Adrenal gland (tissue), 12 donors: Measurements from ENCODE around the gene CEBPG. TPM values are rescaled to one million over a fixed set of nuclear protein-coding genes. Genes with fewer than 3 reads are reported as not detected.
A peak's percentile ranks its signal among the peaks of the same experiment; 100 is the strongest.

ENCODE experiments used
- DNase-seq, 7 donors: peaks; one replicate each; pipeline ENCODE4 v3.0.0-alpha.2; 2019 to 2020
- H3K27ac ChIP-seq, 5 donors: fragments of 200-600 bp; sonication (generic) in 4 of 5; 1 replicate in 3 of 5; 2 replicates in 2 of 5; pipeline versions ENCODE4 v1.5.1 to v1.8.0; 2016 to 2020; ENCODE audit warnings: mild to moderate bottlenecking in 1 of 5
- H3K27me3 ChIP-seq: fragments of 200-600 bp; 2 replicates; pipeline ENCODE4 v1.8.0; 2021
- H3K36me3 ChIP-seq, 2 donors: fragments of 200-600 bp; replicated peaks in 1 of 2; 1 replicate in 1 of 2; 2 replicates in 1 of 2; pipeline versions ENCODE4 v1.5.1 to v1.8.0; 2018 to 2022
- H3K4me1 ChIP-seq, 2 donors: fragments of 200-600 bp; replicated peaks in 1 of 2; 1 replicate in 1 of 2; 2 replicates in 1 of 2; pipeline versions ENCODE4 v1.5.1 to v1.8.0; 2018 to 2021
- H3K4me3 ChIP-seq, 4 donors: fragments of 200-600 bp; sonication (generic) in 3 of 4; one replicate each; pipeline ENCODE4 v1.5.1; 2016 to 2018
- H3K9me3 ChIP-seq, 3 donors: fragments of 200-600 bp; sonication (generic) in 1 of 3; replicated peaks in 1 of 3; 1 replicate in 2 of 3; 2 replicates in 1 of 3; pipeline versions ENCODE4 v1.5.1 to v1.8.0; 2016 to 2021
- CTCF ChIP-seq, 6 experiments: fragments of 450-650 bp in 4 of 6; fragments of 200-600 bp in 2 of 6; sonication (generic) in 1 of 6; IDR thresholded peaks; 1 replicate in 5 of 6; 2 replicates in 1 of 6; pipeline versions ENCODE4 v1.5.1 to v1.8.0; 2016 to 2021; ENCODE audit warnings: antibody characterized with exemption in 6 of 6, mild to moderate bottlenecking in 2 of 6, moderate library complexity in 1 of 6
- POLR2A ChIP-seq, 2 donors: fragments of 450-650 bp; IDR thresholded peaks; one replicate each; pipeline ENCODE4 v1.6.1; 2017; ENCODE audit warnings: antibody characterized with exemption in 2 of 2, mild to moderate bottlenecking in 2 of 2, moderate library complexity in 1 of 2
- WGBS, 4 donors: extraction: QIAGEN DNeasy Blood & Tissue Kit in 2 of 4; methylation state at CpG; one replicate each; pipeline versions ENCODE4 v1.1.5 to v1.1.7; 2013 to 2017; 5-methylcytosine and 5-hydroxymethylcytosine counted together
- intact Hi-C, 2 donors: fragments of 100-400 bp; cut with DNase I; formaldehyde crosslinking; loops; one replicate each; pipeline versions ENCODE4 v1.14.1 to v1.15.0; 2022 to 2023
- polyA plus RNA-seq, 3 donors: library from polyadenylated mRNA; stranded (reverse); fragments of 200-250 nt in 2 of 3; fragments of 350-450 nt in 1 of 3; fragmentation: Illumina TruSeq in 1 of 3; extraction: RNeasy Lipid Tissue Mini Kit (QIAGEN cat#74804) in 1 of 3; gene quantifications; one replicate each; pipeline ENCODE4 v1.2.3, GENCODE V29; 2013 to 2014
- total RNA-seq, 9 donors: library from RNA; depleted of rRNA in 4 of 9; stranded (reverse); fragments of >200 nt in 4 of 9; fragments of 120-200 nt in 1 of 9; fragmentation: NEBNext Ultra II Directional in 1 of 9; extraction: Animal tissue kit (Norgen Biotek cat#: 25700) in 1 of 9; gene quantifications; one replicate each; pipeline versions ENCODE4 v1.1.0 to v1.2.4, GENCODE V29; 2013 to 2023
- donor health status: healthy with polysubstance abuse.
- donor health status: Bipolar disorder and iron deficiency.
- donor health status: DM: yes; HTN: yes; CAD: no.
- donor health status: DM: no; HTN: no; CAD: no.
- donor health status: DM: no; HTN: no; CAD: no.
- donor health status: DM: yes; HTN: yes; CAD: no.

CEBPG gene
- total and polyA plus RNA-seq, 12 donors, result 8.9 to 21.9 (median 10.7) TPM

- WGBS, 4 donors, result 30 to 38% (median 33%) methylated on average over 10 to 13 of the region's 13 CpGs
- TF ChIP-seq CTCF (IDR thresholded peaks at IDR 0.05) (peak; percentile 62 to 80 (median 75)), POLR2A (IDR thresholded peaks at IDR 0.05) (no peak)
- intact Hi-C loops, result loop anchor here in 1 of 2 donors (5.0 kb wide), 1 partner anchor 342 kb away; no protein-coding TSS in a partner anchor
These were observed 57.3 kb downstream of the CEBPG start for GRCh38 chr19:33430674-33431277.

GRCh38 chr19:33432015-33432414 lies 58.5 kb downstream of the CEBPG start:
- no peaks in the 10 kb centered on the region for H3K4me1 ChIP-seq
- peak overlapping the region in 1 of 5 donors; percentile 21 for H3K27ac ChIP-seq
- no peak for TF ChIP-seq CTCF (IDR thresholded peaks at IDR 0.05)
- no peak for TF ChIP-seq POLR2A (IDR thresholded peaks at IDR 0.05)
- WGBS, 4 donors, result 42 to 57% (median 51%) methylated on average over 5 of the region's 5 CpGs
- no peaks in the 10 kb centered on the region for H3K36me3 ChIP-seq
- no peaks in the 10 kb centered on the region for H3K9me3 ChIP-seq
- DNase-seq, result no peak
- intact Hi-C loops, result loop anchor here (2.0 to 5.0 kb wide), 2 partner anchors 337 to 340 kb away; no protein-coding TSS in a partner anchor
- H3K27me3 ChIP-seq, result no peaks in the 10 kb centered on the region
- no peak overlapping the region for H3K4me3 ChIP-seq

More at GRCh38 chr19:33430674-33431277, 57.3 kb downstream of the CEBPG start:
- DNase-seq, result peak; percentile 52 to 88 (median 70)
- Histone ChIP-seq H3K4me1 (no peaks in the 10 kb centered on the region), H3K27ac (no peak overlapping the region), H3K9me3 (no peaks in the 10 kb centered on the region), H3K4me3 (no peak overlapping the region), H3K36me3 (no peaks in the 10 kb centered on the region), H3K27me3 (no peaks in the 10 kb centered on the region)

Other genes starting within 250 kb of the CEBPG start
- gene WDR88, start 241.6 kb upstream of the CEBPG start, total RNA-seq, result under 1 TPM in 1 of 9 donors, not detected in 8; 0.11 TPM
- under 1 TPM in 1 of 3 donors, not detected in 2; 0.03 TPM for gene WDR88, start 241.6 kb upstream of the CEBPG start, polyA plus RNA-seq
- gene LRP3, start 179.4 kb upstream of the CEBPG start, total RNA-seq, result 10 to 100 TPM; 10.1 to 92.8 (median 62.4) TPM
- 10 to 100 TPM in 2 of 3 donors, 1 to 10 TPM in 1; 1.4 to 43.7 (median 23.7) TPM for gene LRP3, start 179.4 kb upstream of the CEBPG start, polyA plus RNA-seq
- 1 to 10 TPM in 1 of 9 donors, under 1 TPM in 5, not detected in 3; 0.14 to 2.8 (median 0.45) TPM for gene SLC7A10, start 147.9 kb upstream of the CEBPG start, total RNA-seq
- 1 to 10 TPM in 1 of 3 donors, under 1 TPM in 1, not detected in 1; 0.24 to 9.3 TPM for gene SLC7A10, start 147.9 kb upstream of the CEBPG start, polyA plus RNA-seq
- gene CEBPA, start 71.2 kb upstream of the CEBPG start, total RNA-seq, result 10 to 100 TPM in 2 of 9 donors, 1 to 10 TPM in 7; 1.6 to 24.6 (median 8.1) TPM
- gene CEBPA, start 71.2 kb upstream of the CEBPG start, polyA plus RNA-seq, result 10 to 100 TPM in 2 of 3 donors, under 1 TPM in 1; 0.60 to 29.9 (median 10.1) TPM
- gene PEPD, start 148.1 kb downstream of the CEBPG start, total RNA-seq, result 100 to 1,000 TPM in 6 of 9 donors, 10 to 100 TPM in 3; 24.4 to 311 (median 138) TPM
- 100 to 1,000 TPM in 1 of 3 donors, 10 to 100 TPM in 2; 41.7 to 118 (median 68.1) TPM for gene PEPD, start 148.1 kb downstream of the CEBPG start, polyA plus RNA-seq
- gene CHST8, start 248.2 kb downstream of the CEBPG start, total RNA-seq, result 1 to 10 TPM in 1 of 9 donors, under 1 TPM in 4, not detected in 4; 0.06 to 1.2 (median 0.54) TPM
- 1 to 10 TPM in 1 of 3 donors, under 1 TPM in 2; 0.24 to 1.9 (median 0.67) TPM for gene CHST8, start 248.2 kb downstream of the CEBPG start, polyA plus RNA-seq